Neural progenitor cell (in vitro differentiated cells): ENCODE measurements around the gene TNP2.

Experiments
- EZH2 ChIP-seq: fragments of 200-600 bp; sonication (generic); IDR thresholded peaks from 2 replicates; pipeline ENCODE4 v1.6.1; 2017; ENCODE audit warnings: antibody characterized with exemption, mild to moderate bottlenecking, moderate library complexity
- TF ChIP-seq, protein P1 (sequence below): fragments of 200-600 bp; sonication (generic); IDR thresholded peaks from 2 replicates; pipeline ENCODE4 v1.5.1; 2017; ENCODE audit warnings: antibody characterized with exemption, mild to moderate bottlenecking

DNA sequence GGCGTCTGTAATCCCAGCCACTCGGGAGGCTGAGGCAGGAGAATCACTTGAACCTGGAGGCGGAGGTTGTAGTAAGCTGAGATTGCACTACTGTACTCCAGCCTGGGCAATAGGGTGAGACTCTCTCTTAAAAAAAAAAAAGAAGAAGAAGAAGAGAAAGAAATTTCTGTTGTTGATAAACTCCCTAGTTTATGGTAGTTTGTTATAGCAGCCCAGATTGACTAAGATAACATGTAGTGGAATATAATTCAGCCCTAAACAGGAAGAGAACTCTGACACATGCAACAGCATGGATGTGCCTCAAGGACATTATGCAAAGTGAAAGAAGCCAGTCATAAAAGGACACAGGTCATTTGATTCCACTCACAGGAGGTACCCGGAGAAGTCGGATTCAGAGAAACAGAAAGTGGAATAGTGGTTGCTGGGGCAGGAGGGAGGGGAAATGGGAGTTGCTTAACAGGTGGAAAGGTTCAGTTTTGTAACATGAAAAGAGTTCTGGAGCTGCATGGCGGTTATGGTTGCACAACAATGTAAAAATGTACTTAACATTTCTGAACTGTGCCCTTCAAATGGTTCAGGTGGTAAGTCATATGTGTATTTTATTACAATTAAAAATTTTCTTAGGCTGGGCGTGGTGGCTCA lies 38.0 kb upstream of the TNP2 start:
- TF ChIP-seq, protein P1, sequence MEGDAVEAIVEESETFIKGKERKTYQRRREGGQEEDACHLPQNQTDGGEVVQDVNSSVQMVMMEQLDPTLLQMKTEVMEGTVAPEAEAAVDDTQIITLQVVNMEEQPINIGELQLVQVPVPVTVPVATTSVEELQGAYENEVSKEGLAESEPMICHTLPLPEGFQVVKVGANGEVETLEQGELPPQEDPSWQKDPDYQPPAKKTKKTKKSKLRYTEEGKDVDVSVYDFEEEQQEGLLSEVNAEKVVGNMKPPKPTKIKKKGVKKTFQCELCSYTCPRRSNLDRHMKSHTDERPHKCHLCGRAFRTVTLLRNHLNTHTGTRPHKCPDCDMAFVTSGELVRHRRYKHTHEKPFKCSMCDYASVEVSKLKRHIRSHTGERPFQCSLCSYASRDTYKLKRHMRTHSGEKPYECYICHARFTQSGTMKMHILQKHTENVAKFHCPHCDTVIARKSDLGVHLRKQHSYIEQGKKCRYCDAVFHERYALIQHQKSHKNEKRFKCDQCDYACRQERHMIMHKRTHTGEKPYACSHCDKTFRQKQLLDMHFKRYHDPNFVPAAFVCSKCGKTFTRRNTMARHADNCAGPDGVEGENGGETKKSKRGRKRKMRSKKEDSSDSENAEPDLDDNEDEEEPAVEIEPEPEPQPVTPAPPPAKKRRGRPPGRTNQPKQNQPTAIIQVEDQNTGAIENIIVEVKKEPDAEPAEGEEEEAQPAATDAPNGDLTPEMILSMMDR: no peak
- no peak for TF ChIP-seq EZH2
